ENCODE results near the gene TYW1B. TPM values are rescaled to one million over a fixed set of nuclear protein-coding genes. Genes with fewer than 3 reads are reported as not detected.
"Not testable (repeated sequence)": the region's sequence is repeated elsewhere in the genome, so short reads cannot be mapped to it uniquely, and the experiment has no call there.

The TYW1B gene
- total RNA-seq, 3 donors from 2014 or later, result 3.0 to 10.2 (median 7.2) TPM

- H3K4me1 ChIP-seq; H3K9me3 ChIP-seq; intact Hi-C loops (cut with DNase I; ENCODE audit: low total_unique reads); H3K36me3 ChIP-seq; H3K27me3 ChIP-seq; H3K27ac ChIP-seq; DNase-seq (ENCODE audit: low spot score in 2 of 2); H3K4me3 ChIP-seq: not testable (repeated sequence)
Measured at GRCh38 chr7:72641485-72642248, 186.3 kb downstream of the TYW1B start.

- DNase-seq (ENCODE audit: low spot score in 2 of 2); H3K27ac ChIP-seq; intact Hi-C loops (cut with DNase I; ENCODE audit: low total_unique reads); H3K36me3 ChIP-seq; H3K9me3 ChIP-seq; H3K27me3 ChIP-seq; H3K4me3 ChIP-seq; H3K4me1 ChIP-seq: not testable (repeated sequence)
Measured at GRCh38 chr7:72640740-72641139, 187.3 kb downstream of the TYW1B start.

DNA sequence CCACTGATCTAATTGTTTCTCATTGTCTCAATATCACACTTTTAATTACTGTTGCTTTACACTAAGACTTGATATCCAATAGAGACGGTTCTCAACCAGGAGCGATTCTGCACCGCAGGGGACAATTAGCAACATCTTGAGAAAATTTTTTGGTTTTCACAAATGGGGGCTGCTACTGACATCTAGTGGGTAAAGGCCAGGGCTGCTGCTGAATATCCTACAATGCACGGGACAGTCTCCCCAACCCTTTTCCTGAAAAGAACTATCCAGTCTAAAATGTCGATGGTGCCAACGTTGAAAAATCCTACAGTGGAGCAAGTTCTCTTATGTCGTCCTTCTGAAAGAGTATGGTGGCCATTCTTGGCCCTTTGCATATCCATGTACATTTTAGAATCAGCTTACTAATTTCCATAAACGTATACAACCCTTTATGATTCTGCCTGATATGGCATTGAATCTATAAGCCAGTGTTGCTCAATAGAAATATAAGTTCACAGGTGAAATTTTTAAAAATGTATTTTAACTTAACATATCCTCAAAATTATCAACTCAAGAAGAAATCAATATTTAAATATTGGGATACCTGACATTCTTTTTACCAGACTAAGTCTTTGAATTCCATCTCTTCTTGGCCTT, 192.6 kb downstream of the TYW1B start:
- H3K4me3 ChIP-seq; DNase-seq (ENCODE audit: low spot score in 2 of 2); H3K27ac ChIP-seq; H3K4me1 ChIP-seq; H3K9me3 ChIP-seq; H3K27me3 ChIP-seq; intact Hi-C loops (cut with DNase I; ENCODE audit: low total_unique reads); H3K36me3 ChIP-seq: not testable (repeated sequence)

DNA sequence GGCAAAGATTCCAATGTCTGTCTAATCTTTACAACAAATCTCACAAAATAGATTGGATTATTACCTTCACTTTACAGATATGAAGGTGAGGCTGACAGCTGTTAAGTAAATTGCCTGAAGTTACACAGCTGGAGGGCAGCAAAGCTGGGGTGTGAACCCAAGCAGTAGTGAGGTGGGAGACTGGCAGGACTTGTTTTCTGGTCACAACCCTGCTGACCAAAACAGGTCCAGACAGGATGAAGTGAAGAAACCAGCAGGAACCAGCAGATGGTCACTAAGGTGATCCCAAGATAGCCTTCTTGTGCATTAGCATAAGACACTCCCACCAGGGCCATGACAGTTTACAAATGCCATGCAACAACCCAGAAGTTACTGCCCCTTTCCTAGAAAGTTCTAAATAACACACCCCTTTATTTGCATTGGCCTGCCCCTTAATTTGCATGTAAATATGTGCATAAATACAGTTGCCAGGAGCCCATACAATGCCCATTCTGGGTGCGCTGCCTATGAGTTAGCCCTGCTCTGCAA, 195.2 kb downstream of the TYW1B start:
- H3K27me3 ChIP-seq; intact Hi-C loops (cut with DNase I; ENCODE audit: low total_unique reads); H3K36me3 ChIP-seq; H3K4me1 ChIP-seq; H3K27ac ChIP-seq; H3K9me3 ChIP-seq; DNase-seq (ENCODE audit: low spot score in 2 of 2); H3K4me3 ChIP-seq: not testable (repeated sequence)

DNA sequence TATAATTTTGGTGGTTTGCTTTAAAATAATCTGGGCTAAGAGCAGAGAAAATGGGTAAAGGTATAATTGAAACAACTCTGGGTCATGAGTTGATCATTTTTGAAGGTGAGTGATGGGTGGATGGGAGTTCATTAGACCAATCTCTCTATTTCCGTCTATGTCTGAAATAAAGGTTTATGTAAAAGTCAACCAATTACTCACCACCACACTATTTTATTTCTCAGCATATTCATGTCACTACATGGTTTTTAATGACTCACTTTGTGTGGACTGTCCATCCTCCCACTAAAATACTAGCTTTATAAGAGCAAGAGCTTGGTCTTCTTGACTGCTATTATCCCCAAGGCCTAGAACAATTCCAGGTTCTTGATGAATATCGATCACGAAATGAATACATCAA, 199.6 kb downstream of the TYW1B start:
- H3K27ac ChIP-seq; H3K36me3 ChIP-seq; intact Hi-C loops (cut with DNase I; ENCODE audit: low total_unique reads); H3K9me3 ChIP-seq; DNase-seq (ENCODE audit: low spot score in 2 of 2); H3K27me3 ChIP-seq; H3K4me3 ChIP-seq; H3K4me1 ChIP-seq: not testable (repeated sequence)

- DNase-seq (ENCODE audit: low spot score in 2 of 2); H3K36me3 ChIP-seq; H3K27ac ChIP-seq; H3K4me1 ChIP-seq; H3K9me3 ChIP-seq; intact Hi-C loops (cut with DNase I; ENCODE audit: low total_unique reads); H3K4me3 ChIP-seq; H3K27me3 ChIP-seq: not testable (repeated sequence)
Measured at GRCh38 chr7:72626428-72627011, 201.5 kb downstream of the TYW1B start.

GRCh38 chr7:72625721-72626423, 202.1 kb downstream of the TYW1B start:
- H3K4me1 ChIP-seq; H3K4me3 ChIP-seq; DNase-seq (ENCODE audit: low spot score in 2 of 2); H3K36me3 ChIP-seq; H3K27ac ChIP-seq; H3K27me3 ChIP-seq; H3K9me3 ChIP-seq; intact Hi-C loops (cut with DNase I; ENCODE audit: low total_unique reads): not testable (repeated sequence)

DNA sequence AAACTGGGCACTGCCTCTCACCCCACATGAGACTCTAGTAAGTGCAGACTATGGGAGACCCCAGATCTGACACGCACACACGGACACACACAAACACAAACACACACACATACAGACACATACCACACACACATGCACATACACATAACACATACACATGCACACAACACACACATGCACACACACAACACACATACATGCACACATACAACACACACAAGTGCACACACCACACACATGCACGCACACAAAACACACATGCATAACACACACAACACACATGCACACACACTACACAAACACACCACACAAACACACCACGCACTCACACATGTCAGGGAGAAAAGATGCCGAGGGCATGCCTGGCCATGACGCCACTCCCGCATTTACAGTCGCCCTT, 205.5 kb downstream of the TYW1B start:
- Histone ChIP-seq H3K9me3 (no peaks in the 10 kb centered on the region), H3K36me3 (no peaks in the 10 kb centered on the region), H3K4me1 (no peaks in the 10 kb centered on the region), H3K27me3 (no peaks in the 10 kb centered on the region), H3K27ac (no peak overlapping the region), H3K4me3 (no peak overlapping the region)
- TF ChIP-seq, protein P1, sequence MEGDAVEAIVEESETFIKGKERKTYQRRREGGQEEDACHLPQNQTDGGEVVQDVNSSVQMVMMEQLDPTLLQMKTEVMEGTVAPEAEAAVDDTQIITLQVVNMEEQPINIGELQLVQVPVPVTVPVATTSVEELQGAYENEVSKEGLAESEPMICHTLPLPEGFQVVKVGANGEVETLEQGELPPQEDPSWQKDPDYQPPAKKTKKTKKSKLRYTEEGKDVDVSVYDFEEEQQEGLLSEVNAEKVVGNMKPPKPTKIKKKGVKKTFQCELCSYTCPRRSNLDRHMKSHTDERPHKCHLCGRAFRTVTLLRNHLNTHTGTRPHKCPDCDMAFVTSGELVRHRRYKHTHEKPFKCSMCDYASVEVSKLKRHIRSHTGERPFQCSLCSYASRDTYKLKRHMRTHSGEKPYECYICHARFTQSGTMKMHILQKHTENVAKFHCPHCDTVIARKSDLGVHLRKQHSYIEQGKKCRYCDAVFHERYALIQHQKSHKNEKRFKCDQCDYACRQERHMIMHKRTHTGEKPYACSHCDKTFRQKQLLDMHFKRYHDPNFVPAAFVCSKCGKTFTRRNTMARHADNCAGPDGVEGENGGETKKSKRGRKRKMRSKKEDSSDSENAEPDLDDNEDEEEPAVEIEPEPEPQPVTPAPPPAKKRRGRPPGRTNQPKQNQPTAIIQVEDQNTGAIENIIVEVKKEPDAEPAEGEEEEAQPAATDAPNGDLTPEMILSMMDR (IDR thresholded peaks at IDR 0.05), result no peak
- TF ChIP-seq POLR2A (IDR thresholded peaks at IDR 0.05), result no peak
- TF ChIP-seq POLR2AphosphoS5 (IDR thresholded peaks at IDR 0.05), result no peak
- intact Hi-C loops (cut with DNase I; ENCODE audit: low total_unique reads), result no loop called here
- no peak for DNase-seq (ENCODE audit: low spot score in 2 of 2)

GRCh38 chr7:72621761-72622187, 206.2 kb downstream of the TYW1B start:
- intact Hi-C loops (cut with DNase I; ENCODE audit: low total_unique reads); H3K27ac ChIP-seq; DNase-seq (ENCODE audit: low spot score in 2 of 2); H3K9me3 ChIP-seq; H3K36me3 ChIP-seq; H3K27me3 ChIP-seq; H3K4me1 ChIP-seq; H3K4me3 ChIP-seq: not testable (repeated sequence)

- H3K36me3 ChIP-seq; intact Hi-C loops (cut with DNase I; ENCODE audit: low total_unique reads); H3K4me1 ChIP-seq; H3K4me3 ChIP-seq; H3K9me3 ChIP-seq; H3K27me3 ChIP-seq; DNase-seq (ENCODE audit: low spot score in 2 of 2); H3K27ac ChIP-seq: not testable (repeated sequence)
Measured at GRCh38 chr7:72620923-72621322, 207.1 kb downstream of the TYW1B start.

DNA sequence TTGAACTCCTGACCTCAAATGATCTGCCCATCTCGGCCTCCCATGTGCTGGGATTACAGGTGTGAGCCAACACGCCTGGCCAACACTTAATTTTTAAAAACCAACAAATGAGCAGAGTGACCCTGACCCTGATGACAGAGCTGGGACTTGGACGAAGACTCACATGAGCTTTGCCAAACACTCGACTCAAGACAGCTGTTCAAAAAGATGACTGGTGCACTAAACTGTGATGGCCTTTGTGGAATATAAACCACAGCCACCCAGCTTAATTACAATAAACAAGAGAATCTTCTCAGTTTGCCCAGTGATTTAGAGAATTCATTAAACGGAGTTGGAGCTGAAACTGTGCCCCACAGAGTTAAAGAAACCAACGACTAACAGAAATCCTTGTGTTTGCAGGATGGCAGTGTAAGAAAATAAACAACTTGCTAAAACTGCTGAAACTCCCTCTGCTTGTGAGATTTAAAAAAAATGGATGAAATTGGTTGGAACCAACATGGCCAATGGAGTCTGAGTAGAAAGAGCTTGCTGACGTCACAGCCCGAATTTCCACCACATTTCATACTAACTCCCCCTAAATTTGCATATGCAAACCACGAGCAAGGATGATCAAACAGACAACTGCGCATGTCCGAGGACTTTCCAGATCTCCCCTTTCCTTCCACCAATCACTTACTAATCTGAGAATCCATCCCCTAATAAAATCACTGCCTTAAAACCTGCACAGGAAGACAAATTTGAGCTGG, 209.4 kb downstream of the TYW1B start:
- intact Hi-C loops (cut with DNase I; ENCODE audit: low total_unique reads); H3K4me1 ChIP-seq; H3K4me3 ChIP-seq; H3K36me3 ChIP-seq; H3K9me3 ChIP-seq; H3K27me3 ChIP-seq; H3K27ac ChIP-seq; DNase-seq (ENCODE audit: low spot score in 2 of 2): not testable (repeated sequence)

Data from breast epithelium (tissue), 4 donors.